Central memory CD4-positive, alpha-beta T cell (primary cell): ENCODE data around the gene IL17REL.

Experiments used
- DNase-seq: peaks from one replicate; pipeline ENCODE4 v3.0.0; 2022

The IL17REL gene

DNA sequence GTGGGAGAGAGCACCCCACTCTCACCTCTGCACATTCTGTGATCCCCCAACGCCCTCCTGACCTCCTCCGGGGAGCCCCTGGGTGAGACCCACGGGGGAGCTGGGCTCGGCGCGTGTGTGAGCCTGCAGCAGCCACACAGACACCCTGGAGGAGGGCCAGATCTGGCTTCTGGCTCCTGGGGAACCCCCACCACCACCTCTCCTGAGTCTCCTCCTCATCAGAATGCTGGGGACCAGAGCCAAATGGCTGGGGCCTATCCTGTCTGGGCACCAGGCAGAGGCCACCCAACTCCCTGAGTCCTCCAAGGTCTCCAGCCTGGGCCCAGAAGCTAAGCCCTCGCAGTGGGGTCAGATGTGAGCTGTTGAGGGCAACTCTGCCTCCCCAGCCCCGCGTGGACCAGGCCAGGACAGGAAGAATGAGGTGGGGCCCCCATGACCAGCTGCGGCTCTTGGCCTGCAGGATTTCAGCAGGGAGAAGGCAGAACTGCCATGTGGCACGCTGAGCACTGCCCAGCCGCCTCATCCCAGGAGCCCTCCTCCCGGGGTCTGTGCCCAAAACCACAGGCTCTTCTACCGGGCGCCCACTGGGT, 57.5 kb downstream of the IL17REL start:
- no peak for DNase-seq

DNA sequence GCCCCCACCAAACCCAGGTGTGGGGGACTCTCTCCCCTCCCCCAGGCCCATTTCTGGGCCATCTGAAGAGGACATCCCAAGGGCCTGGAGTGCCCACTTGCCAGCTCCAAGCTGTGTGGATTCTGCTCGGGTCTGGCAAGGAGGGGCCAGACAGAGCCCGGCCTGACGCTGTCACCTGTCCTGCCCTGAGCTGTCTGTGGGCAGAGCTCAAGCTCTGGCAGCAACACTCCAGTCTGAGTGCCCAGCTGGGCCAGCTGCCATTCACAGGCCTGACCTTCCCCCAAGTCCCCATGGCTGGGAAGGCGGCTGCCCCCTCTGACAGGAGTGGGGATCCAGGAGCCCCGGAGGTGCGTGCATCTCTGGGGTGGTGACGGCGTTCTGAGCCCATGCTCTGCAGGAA, 58.2 kb downstream of the IL17REL start:
- no peak for DNase-seq

DNA sequence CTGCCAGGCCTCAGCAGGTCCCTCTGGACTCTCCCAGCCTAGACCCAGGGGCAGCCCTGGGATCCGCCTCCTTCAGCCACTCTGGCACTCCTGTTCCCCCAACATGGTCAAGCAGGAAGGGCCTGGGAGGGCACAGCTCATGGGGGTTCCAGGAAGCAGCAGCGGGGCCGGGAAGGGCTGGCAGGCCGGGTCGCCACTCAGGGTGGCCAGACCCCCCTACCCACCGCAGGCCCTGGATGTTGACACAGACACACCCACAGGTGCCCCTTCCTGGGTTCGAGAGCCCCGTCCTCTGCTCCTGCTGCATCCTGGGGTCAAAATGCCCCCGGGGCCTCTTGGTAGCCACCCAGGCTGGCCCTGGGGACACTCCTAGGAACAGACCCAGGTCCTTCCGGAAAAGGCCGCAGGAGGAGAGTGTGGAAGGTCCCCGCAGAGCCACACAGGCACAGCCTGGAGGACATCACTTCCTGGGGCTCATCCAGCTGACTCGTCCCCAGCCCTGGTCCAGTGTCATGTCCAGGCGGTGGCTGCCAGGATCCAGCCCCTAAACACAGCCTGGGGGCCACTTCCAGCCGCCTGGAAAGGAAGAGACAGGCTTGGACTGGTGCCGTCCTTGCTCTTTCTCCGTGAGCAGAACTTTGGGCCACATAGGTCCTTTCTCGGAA, 58.8 kb downstream of the IL17REL start:
- DNase-seq, result no peak

DNA sequence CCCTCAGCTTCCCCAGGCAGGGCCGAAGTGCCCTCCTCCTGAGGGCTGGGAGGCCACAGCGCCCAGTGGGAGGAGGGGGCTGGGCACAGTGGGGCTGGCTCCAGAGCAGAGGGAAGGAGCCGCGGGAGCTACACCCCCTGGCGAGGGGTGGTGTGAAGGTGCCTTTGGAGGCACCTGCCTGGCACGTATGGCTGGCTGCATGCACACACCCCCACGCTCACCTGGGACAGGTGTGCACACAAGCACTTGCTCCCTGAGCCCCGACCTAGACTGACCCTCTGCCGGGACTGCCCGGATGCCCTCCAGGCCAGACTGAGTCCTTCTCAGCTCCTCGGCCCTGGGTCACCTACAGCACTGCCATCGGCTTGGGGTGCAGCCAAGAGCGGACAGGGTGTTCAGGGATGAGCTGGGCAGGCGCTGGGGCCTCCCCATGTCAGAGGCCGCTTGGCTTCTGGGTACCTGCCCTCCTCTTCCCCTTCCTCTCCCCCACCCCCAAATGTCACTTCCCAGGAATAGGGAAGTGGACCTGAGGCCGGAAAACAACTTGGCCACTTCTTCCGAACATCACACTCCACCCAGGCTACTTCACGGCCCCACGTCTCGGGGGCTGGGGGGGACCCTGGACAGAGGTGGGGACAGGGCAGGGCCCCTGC, 59.4 kb downstream of the IL17REL start:
- DNase-seq, result no peak

DNA sequence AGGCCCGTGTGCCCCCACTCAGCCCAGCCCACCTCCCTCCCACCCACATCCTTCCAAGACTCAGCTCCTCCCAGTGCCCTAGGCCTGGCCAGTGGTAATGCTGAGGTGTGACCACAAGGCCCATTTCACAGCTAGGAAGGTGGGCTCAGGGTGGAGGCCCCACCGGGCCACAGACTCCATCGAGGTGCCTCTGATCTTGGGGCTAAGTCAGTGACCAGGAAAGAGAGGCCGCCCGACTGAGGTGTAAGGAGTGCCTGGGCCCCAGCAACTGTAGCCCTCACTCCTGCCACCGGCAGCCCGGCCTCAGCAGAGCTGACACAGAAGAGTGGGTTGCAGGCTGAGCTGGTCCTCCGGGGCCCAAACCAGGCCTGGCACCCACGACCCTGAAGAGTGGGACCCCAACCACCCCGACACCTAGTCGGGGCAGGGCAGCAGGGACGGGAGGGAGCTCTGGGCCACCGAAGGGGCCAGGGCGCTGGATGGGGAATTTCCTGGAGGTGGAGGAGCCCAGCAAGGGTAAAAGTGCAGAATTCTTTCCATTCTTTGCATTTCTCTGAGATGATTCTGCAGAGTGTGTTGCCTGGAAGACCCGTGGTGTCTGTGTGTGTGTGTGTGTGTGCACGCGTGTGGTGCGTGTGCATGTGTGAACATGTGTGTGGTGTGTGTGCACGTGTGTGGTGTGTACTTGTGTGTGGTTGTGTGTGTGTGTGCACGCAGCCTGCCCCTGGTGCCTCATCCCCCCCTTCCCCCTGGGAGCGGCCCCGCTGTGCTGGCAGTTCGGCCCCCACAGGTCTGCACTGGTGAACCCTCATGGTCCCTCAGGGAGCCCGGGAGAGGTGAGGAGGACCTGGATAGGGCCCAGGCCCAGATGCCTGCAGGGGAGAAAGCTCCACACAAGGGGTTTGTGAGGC, 60.3 kb downstream of the IL17REL start:
- DNase-seq, result no peak

DNA sequence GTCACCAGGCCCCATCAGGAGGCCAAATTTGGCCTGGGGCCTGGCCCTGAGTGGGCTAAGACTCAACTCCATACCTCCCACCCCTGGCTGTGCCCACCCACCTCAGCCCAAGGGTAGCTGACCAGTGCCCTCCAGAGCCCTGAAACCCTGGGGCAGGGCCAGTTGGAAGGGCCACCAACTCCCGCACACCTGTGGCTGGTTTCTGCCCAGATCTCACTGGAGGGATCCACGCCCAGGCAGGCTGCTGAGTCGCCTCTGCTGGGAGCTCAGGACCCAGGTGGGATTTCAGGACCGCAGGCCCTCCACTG, 60.9 kb downstream of the IL17REL start:
- no peak for DNase-seq

DNA sequence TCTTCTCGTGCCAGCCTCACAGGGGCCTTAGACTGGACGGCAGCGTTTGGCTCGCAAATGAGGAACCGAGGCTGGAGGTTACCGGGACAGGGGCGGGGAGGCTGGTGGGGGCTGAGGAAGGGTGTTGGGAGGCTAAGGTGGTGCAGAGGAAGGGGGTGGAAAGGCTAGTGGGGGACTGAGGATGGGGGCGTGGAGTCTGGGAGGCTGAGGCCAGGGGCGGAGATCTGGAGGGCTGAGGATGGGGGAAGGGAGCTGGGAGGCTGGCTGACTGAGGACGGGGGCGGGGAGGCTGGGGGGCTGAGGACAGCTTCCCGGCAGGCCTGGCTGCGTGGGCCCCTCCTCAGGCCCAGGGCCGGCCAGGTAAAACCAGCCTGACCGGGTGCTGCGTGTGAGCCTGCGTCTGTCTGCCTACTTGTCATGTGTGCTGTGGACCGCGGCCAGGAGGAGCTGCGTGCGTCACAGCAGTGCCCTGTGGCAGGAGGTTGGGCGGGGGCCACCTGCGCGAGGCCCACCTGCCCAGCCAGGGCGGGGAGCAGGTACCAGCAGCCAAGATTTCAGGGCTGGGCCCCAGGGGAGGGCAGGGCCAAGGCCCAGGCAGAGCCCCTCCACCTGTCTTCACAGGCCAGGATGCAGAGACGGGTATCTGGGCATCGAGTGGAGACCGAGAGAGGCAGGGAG, 61.4 kb downstream of the IL17REL start:
- DNase-seq, result no peak

DNA sequence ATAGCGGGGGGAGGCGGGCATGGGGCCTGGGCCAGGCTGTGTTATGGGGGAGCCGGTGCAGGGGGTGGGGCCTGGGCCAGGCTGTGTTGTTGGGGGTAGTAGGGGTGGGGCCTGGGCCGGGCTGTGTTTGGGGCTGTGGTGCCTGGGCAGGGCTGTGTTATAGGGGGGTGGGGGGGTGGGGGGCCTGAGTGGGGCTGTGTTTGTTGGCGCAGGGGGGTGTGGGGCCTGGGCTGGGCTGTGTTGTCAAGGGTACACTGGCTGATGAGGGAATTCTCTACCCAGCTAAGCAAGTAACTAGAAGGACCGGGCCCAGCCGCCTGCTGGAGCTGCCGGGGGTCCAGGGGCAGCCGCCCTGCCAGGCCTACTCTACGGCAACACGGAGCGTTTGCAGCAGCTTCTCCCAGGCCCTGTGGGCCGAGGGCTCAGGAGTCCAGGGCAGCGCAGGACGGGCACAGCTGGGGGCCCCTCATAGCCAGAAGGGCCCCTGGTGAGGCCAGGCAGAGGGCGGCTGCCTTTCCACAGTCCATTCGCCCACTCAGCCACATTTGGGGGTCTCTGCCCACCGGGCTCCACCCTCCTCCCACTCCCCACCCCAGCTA, 62.1 kb downstream of the IL17REL start:
- no peak for DNase-seq

DNA sequence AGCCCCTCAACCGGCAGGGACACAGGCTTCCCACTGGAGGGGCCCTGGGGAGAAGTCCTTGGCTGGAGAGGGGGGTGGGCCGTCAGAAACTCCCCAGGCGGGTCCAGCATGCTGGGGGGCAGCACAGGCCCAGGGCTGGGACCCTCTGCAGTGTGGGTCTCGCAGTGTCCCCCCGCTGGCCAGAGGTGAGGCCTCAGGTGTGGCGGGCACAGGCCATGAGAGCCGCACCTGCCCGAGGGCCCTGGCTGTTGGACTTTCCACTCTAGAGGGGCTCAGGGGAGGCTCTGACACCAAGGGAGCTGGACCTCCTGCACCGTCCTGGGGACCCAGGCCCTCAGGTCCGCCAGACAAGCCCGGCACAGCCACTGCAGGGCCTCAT, 62.7 kb downstream of the IL17REL start:
- no peak for DNase-seq

DNA sequence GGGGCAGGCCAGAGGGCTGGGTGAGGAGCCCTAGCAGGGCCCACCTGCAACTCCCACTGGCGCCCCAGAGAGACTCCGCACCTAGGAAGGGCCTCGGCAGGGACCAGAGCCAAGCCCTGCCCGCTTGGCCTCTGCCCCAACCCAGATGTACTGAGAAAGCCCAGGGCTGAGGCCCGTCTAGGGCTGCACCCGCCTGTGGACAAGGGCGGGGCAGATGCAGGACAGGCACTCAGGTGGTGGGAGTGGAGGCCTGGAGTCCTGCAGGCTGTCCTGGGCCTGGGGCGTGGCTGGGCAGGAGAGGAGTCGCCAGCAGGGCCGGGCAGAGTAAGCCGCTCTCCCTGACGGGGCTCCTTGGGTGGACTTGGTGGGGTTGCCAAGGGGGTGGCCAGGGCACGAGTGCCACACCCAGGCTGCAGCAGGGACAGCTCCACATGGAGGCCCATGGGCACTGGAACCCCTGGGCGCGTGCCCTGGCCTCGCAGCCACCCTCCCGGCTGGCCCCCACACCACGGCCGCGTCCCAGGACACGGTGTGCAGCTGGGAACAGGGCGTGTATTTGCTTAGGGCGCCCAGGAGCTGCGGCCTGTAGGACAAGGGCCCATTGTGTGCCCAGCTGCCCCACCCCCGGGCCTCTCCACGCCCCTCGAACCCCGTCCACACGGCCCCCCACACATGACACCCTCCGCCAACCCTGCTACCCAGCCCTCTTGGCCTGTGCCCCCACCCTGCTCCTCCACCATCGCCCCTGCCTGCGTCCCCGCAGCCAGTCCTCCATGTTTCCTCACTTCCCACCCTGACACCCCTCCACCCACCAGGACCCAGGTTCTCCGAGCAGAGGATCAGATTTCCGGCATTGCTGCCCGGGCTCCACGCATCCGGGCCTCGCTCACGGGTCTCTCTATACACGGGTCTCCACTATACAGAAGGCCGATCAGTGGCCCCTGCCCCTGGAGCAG, 63.3 kb downstream of the IL17REL start:
- no peak for DNase-seq

DNA sequence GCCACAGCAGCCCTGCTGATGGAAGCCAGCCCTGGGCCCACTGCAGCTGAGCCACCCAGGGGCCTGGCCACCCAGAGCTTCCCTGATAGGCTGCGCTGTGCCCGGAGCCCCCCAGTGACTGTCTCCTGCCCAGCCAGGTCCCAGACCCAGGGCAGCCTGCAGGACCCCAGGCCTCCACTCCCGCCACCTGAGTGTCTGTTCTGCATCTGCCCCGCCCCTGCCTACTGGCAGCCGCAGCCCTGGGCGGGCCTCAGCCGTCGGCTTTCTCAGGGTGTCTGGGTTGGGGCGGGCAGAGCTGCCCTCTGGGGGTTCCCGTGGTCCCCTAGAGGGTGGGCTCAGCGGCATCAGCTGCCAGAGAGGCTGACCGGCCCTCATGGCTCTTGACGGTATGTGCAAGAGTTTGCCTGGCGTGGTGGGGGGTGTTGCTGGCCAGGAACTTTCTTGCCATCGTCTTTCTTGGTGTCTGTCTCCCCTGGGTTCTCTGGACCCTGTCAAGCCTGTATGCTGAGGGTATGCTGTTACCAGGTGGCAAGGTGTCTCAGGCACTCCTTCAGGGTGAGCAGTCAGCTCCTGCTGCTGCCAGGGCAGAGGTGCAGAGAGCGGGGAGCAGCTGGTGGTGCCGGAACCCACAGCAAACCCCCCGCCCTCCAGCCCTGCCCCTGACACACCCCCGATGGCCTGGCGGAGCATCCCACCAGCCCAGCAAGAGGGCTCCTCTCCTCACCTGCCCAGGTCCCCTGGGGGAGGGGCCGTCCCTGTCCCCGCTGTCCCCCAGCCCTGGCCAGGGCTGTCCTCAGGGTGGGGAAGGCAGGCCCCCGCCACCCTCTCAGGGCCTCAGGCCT, 64.2 kb downstream of the IL17REL start:
- DNase-seq, result no peak

DNA sequence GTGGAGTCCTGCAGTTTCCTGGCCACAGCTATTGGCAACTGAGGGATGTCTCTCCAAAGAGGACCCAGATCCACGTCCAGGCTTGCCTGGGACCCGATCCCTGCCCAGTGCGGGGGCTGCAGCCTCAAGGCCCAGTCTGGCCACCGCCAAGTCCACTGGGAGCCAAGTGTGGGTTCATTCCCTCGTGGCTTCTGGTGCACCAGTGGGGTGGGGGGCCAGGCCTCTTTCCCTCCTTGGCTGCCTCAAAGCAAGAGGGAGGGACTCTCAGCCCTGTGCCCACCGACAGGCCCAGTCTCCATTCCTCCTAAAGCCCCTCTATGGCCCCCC, 65.3 kb downstream of the IL17REL start:
- DNase-seq, result no peak

DNA sequence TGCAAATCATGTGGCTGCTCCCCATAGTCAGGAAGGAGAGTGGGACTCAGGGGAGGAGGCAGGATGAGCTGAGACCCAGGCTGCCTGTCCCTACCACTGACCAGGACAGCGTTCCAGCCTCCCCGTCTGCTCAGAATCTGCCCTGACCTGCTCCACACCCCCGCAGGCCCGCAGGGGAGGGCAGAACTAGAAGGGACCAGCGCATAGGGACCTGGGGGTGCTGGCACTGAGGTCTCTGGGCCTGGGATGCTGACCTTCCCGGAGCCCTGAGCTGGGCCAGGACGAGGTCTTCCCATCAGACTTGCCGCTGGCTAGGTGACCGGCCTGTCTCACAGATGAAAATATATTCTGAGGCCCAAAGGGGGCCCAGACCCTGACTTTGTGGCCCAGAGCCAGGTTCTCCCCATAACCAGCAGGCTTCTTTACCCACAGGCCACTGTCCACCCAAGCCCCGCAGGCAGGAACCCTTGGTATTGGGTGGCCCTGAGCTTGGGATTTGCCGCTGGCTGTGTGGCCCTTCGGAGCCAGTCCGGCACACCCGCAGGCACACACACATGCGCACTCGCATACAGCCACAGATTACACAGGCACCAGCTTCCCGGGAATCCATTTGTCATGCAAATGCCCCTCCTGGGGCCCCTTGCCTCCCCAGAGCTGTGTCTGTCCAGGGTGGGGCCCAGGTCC, 65.8 kb downstream of the IL17REL start:
- DNase-seq, result no peak

DNA sequence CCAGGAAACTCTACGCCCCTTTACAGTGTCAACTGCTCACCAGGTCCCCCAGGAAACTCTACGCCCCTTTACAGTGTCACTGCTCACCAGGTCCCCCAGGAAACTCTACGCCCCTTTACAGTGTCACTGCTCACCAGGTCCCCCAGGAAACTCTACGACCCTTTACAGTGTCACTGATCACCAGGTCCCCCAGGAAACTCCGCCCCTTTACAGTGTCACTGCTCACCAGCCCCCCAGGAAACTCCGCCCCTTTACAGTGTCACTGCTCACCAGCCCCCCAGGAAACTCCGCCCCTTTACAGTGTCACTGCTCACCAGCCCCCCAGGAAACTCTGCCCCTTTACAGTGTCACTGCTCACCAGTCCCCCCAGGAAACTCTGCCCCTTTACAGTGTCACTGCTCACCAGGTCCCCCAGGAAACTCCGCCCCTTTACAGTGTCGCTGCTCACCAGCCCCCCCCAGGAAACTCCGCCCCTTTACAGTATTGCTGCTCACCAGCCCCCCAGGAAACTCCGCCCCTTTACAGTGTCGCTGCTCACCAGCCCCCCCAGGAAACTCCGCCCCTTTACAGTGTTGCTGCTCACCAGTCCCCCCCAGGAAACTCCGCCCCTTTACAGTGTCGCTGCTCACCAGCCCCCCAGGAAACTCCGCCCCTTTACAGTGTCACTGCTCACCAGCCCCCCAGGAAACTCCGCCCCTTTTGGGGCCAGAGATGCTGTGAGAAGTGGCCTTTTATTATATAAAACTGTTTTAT, 67.3 kb downstream of the IL17REL start:
- peak; percentile 65 for DNase-seq
